K562 (cell line): Measurements from ENCODE around the gene TIFAB. TPM values are rescaled to one million over a fixed set of nuclear protein-coding genes. Genes with fewer than 3 reads are reported as not detected.

Experiments used
- BHLHE40 ChIP-seq: IDR thresholded peaks from 2 replicates; pipeline ENCODE4 v1.6.1; 2011; ENCODE audit warnings: low read length, improper control_type of control experiment
- ELF4 ChIP-seq: fragments of 450-650 bp; formaldehyde crosslinking; IDR thresholded peaks from 2 replicates; pipeline ENCODE4 v1.4.0; 2022; ENCODE audit warnings: missing genetic modification characterization
- KLF16 ChIP-seq: IDR thresholded peaks from 2 replicates; pipeline ENCODE4 v1.6.1; 2016; ENCODE audit warnings: antibody characterized with exemption
- MEF2D ChIP-seq: conservative IDR thresholded peaks from 2 replicates; pipeline ENCODE4 v1.6.1; 2016; ENCODE audit warnings: low read depth, missing genetic modification characterization, missing compliant biosample characterization
- PML ChIP-seq: IDR thresholded peaks from 2 replicates; pipeline ENCODE4 v1.6.1; 2012; ENCODE audit warnings: low read length, inconsistent platforms
- RBM34 ChIP-seq: fragments of 200-400 bp; formaldehyde crosslinking; IDR thresholded peaks from 2 replicates; pipeline ENCODE4 v1.6.1; 2018; ENCODE audit warnings: low read length, borderline replicate concordance; ENCODE audit not compliant: insufficient read depth
- SAP30 ChIP-seq: fragments of 200-600 bp; sonication (generic); IDR thresholded peaks from 2 replicates; pipeline ENCODE4 v1.6.1; 2012; ENCODE audit warnings: borderline replicate concordance, low read depth, mild to moderate bottlenecking, moderate library complexity, low read length, control low read depth, inconsistent platforms; ENCODE audit not compliant: insufficient read depth, poor library complexity, severe bottlenecking
- SMARCC2 ChIP-seq: fragments of 450-650 bp; IDR thresholded peaks from 2 replicates; pipeline ENCODE4 v1.6.1; 2017; ENCODE audit warnings: antibody characterized with exemption, moderate library complexity, mild to moderate bottlenecking, low read depth
- SRSF1 ChIP-seq: fragments of 200-400 bp; formaldehyde crosslinking; IDR thresholded peaks from 2 replicates; pipeline ENCODE4 v1.6.1; 2017; ENCODE audit warnings: mild to moderate bottlenecking, low read depth, low read length, moderate library complexity
- TCFL5 ChIP-seq: fragments of 250-450 bp; sonication (Bioruptor Pico); conservative IDR thresholded peaks from 2 replicates; pipeline ENCODE4 v1.6.1; 2021; ENCODE audit warnings: mild to moderate bottlenecking, moderate library complexity, matching md5 sums
- THRAP3 ChIP-seq: fragments of 450-650 bp; IDR thresholded peaks from 2 replicates; pipeline ENCODE4 v1.6.1; 2016; ENCODE audit warnings: mild to moderate bottlenecking, inconsistent platforms, borderline replicate concordance
- ZBTB8A ChIP-seq: fragments of 450-650 bp; IDR thresholded peaks from 2 replicates; pipeline ENCODE4 v1.6.1; 2018; ENCODE audit warnings: mild to moderate bottlenecking, moderate library complexity; ENCODE audit not compliant: partially characterized antibody
- ZNF253 ChIP-seq: fragments of 250-450 bp; sonication (Bioruptor Pico); conservative IDR thresholded peaks from 2 replicates; pipeline ENCODE4 v1.6.1; 2021; ENCODE audit warnings: mild to moderate bottlenecking
- ZNF696 ChIP-seq: fragments of 250-450 bp; sonication (Bioruptor Pico); conservative IDR thresholded peaks from 2 replicates; pipeline ENCODE4 v1.4.0; 2020; ENCODE audit warnings: mild to moderate bottlenecking, moderate library complexity
- polyA plus RNA-seq, 8 experiments: library from polyadenylated mRNA; depleted of rRNA in 4 of 8; stranded (reverse) in 5 of 8; unstranded in 3 of 8; fragments of >200 nt; fragmentation: Nextera tagmentation in 2 of 8; fragmentation: Illumina TruSeq in 1 of 8; extraction: Ambion mirVana in 2 of 8; extraction: Trizol in 1 of 8; gene quantifications; 2 replicates each; pipeline versions ENCODE4 v1.2.1 to v1.2.3, GENCODE V29; 2011 to 2014; ENCODE audit warnings: inconsistent platforms in 1 of 8, missing spikeins in 1 of 8
- total RNA-seq, 7 experiments: library from RNA; depleted of rRNA in 6 of 7; stranded (reverse); fragments of >200 nt in 6 of 7; fragmentation: Illumina TruSeq in 2 of 7; extraction: Trizol in 2 of 7; gene quantifications; 2 replicates each; pipeline versions ENCODE4 v1.2.1 to v1.2.3, GENCODE V29; 2011 to 2021; ENCODE audit warnings: low replicate concordance in 1 of 7
- TF ChIP-seq, protein P1 (sequence below): fragments of 450-650 bp; IDR thresholded peaks from 2 replicates; pipeline ENCODE4 v1.6.1; 2016; ENCODE audit warnings: low read depth, mild to moderate bottlenecking, moderate library complexity
- TF ChIP-seq, protein P2 (sequence below): sonication (generic); formaldehyde crosslinking; IDR thresholded peaks from 2 replicates; pipeline ENCODE4 v1.5.0; 2020; ENCODE audit warnings: missing genetic modification reagents
- TF ChIP-seq, protein P3 (sequence below): fragments of 250-450 bp; sonication (Bioruptor Pico); IDR thresholded peaks from 2 replicates; pipeline ENCODE4 v1.8.0; 2022; ENCODE audit warnings: moderate library complexity, mild to moderate bottlenecking, inconsistent platforms
- TF ChIP-seq, protein P4 (sequence below): fragments of 250-450 bp; sonication (Bioruptor Pico); IDR thresholded peaks from 2 replicates; pipeline ENCODE4 v1.6.1; 2021; ENCODE audit warnings: mild to moderate bottlenecking
- TF ChIP-seq, protein P5 (sequence below): fragments of 450-650 bp; IDR thresholded peaks from 2 replicates; pipeline ENCODE4 v1.6.1; 2017; ENCODE audit warnings: antibody characterized with exemption, mild to moderate bottlenecking

The TIFAB gene
- total and polyA plus RNA-seq, 9 of the 15 experiments (the other 6 are each of a cell fraction or from before 2014, with no cell fraction given), result not detected

DNA sequence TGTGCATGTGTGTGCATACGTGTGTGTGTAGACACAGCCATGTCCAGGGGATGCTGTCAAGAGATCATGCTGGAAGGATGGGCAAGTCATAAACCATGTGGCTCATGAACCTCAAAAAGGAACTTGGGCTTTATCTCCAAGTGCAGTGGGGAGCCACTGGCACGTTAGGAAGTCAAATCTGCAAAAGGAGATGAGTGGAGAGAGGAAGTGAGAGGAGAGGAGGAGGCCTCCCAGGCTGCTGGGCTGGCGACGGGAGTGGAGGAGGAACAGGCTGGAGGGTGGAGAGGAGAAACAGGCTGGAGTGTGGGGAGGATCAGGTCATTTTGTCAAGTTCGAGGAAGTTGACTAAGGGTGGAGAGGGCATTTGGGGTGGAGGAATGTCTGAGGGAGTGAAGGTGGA lies 29.2 kb upstream of the TIFAB start (continued):
- no peak for TF ChIP-seq SRSF1
- TF ChIP-seq SAP30, result no peak
- TF ChIP-seq ZNF253 (CRISPR knock-in tag), result no peak
- no peak for TF ChIP-seq PML
- TF ChIP-seq ZBTB8A, result no peak
- no peak for TF ChIP-seq ZNF696
- TF ChIP-seq, protein P1, sequence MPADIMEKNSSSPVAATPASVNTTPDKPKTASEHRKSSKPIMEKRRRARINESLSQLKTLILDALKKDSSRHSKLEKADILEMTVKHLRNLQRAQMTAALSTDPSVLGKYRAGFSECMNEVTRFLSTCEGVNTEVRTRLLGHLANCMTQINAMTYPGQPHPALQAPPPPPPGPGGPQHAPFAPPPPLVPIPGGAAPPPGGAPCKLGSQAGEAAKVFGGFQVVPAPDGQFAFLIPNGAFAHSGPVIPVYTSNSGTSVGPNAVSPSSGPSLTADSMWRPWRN, result no peak
- TF ChIP-seq, protein P2, sequence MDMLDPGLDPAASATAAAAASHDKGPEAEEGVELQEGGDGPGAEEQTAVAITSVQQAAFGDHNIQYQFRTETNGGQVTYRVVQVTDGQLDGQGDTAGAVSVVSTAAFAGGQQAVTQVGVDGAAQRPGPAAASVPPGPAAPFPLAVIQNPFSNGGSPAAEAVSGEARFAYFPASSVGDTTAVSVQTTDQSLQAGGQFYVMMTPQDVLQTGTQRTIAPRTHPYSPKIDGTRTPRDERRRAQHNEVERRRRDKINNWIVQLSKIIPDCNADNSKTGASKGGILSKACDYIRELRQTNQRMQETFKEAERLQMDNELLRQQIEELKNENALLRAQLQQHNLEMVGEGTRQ (CRISPR knock-in tag), result no peak
- TF ChIP-seq BHLHE40, result peak; percentile 94
- TF ChIP-seq, protein P3, sequence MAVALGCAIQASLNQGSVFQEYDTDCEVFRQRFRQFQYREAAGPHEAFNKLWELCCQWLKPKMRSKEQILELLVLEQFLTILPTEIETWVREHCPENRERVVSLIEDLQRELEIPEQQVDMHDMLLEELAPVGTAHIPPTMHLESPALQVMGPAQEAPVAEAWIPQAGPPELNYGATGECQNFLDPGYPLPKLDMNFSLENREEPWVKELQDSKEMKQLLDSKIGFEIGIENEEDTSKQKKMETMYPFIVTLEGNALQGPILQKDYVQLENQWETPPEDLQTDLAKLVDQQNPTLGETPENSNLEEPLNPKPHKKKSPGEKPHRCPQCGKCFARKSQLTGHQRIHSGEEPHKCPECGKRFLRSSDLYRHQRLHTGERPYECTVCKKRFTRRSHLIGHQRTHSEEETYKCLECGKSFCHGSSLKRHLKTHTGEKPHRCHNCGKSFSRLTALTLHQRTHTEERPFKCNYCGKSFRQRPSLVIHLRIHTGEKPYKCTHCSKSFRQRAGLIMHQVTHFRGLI (CRISPR knock-in tag), result no peak; the same call in 1 of the 2 replicates
- TF ChIP-seq RBM34, result no peak
- TF ChIP-seq SMARCC2, result no peak
- no peak for TF ChIP-seq THRAP3
- TF ChIP-seq ELF4 (CRISPR knock-in tag), result peak; percentile 68; the same call in 1 of the 2 replicates
- TF ChIP-seq, protein P4, sequence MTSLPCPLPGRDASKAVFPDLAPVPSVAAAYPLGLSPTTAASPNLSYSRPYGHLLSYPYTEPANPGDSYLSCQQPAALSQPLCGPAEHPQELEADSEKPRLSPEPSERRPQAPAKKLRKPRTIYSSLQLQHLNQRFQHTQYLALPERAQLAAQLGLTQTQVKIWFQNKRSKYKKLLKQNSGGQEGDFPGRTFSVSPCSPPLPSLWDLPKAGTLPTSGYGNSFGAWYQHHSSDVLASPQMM (CRISPR knock-in tag), result no peak
- TF ChIP-seq MEF2D (tag), result peak; percentile 59; the same call in 1 of the 2 replicates
- peak; percentile 78 for TF ChIP-seq KLF16
- TF ChIP-seq, protein P5, sequence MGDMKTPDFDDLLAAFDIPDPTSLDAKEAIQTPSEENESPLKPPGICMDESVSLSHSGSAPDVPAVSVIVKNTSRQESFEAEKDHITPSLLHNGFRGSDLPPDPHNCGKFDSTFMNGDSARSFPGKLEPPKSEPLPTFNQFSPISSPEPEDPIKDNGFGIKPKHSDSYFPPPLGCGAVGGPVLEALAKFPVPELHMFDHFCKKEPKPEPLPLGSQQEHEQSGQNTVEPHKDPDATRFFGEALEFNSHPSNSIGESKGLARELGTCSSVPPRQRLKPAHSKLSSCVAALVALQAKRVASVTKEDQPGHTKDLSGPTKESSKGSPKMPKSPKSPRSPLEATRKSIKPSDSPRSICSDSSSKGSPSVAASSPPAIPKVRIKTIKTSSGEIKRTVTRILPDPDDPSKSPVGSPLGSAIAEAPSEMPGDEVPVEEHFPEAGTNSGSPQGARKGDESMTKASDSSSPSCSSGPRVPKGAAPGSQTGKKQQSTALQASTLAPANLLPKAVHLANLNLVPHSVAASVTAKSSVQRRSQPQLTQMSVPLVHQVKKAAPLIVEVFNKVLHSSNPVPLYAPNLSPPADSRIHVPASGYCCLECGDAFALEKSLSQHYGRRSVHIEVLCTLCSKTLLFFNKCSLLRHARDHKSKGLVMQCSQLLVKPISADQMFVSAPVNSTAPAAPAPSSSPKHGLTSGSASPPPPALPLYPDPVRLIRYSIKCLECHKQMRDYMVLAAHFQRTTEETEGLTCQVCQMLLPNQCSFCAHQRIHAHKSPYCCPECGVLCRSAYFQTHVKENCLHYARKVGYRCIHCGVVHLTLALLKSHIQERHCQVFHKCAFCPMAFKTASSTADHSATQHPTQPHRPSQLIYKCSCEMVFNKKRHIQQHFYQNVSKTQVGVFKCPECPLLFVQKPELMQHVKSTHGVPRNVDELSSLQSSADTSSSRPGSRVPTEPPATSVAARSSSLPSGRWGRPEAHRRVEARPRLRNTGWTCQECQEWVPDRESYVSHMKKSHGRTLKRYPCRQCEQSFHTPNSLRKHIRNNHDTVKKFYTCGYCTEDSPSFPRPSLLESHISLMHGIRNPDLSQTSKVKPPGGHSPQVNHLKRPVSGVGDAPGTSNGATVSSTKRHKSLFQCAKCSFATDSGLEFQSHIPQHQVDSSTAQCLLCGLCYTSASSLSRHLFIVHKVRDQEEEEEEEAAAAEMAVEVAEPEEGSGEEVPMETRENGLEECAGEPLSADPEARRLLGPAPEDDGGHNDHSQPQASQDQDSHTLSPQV, result 0 out of 2 replicates have a peak, but pooled peaks have one; percentile 21
- TF ChIP-seq TCFL5, result no peak
